ENCODE results near the gene PDIA4.

GRCh38 chr7:148954766-148955165 is 73.5 kb downstream of the PDIA4 start:
- no peak for TF ChIP-seq POLR2A (IDR thresholded peaks at IDR 0.05)
- no peak for TF ChIP-seq CTCF (IDR thresholded peaks at IDR 0.05)
